ENCODE results near the gene CCDC73.
A peak's percentile ranks its signal among the peaks of the same experiment; 100 is the strongest.
"Not testable (repeated sequence)": the region's sequence is repeated elsewhere in the genome, so short reads cannot be mapped to it uniquely, and the experiment has no call there.

CCDC73 gene

DNA sequence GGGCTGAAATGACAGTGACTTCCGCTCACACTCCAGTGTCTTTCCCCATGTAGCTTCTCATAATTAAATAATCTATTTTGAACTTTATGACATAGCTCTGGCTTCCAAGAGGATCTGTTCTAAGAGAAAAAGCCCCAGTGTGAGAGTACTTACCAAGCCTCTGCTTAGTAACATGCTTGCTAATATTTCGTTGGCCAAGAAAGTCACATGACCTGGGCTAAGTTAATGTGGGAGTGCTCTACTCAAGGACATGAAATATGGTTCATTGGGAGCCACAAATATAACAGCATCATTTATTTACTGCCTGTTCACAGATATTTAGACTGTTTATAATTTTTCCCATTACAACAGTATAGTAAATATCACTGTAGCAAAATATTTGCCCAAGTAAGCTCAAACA, 42.5 kb downstream of the CCDC73 start:
- FAIRE-seq: no peak
- no peak for DNase-seq (ENCODE audit: insufficient read length)
- TF ChIP-seq POLR2AphosphoS5 (IDR thresholded peaks at IDR 0.05; ENCODE audit: low read depth, low read length) (no peak), POLR2A (IDR thresholded peaks at IDR 0.05; ENCODE audit: low read depth, low read length) (no peak), TAF1 (IDR thresholded peaks at IDR 0.05; ENCODE audit: borderline replicate concordance, low read depth, low read length) (no peak)

DNA sequence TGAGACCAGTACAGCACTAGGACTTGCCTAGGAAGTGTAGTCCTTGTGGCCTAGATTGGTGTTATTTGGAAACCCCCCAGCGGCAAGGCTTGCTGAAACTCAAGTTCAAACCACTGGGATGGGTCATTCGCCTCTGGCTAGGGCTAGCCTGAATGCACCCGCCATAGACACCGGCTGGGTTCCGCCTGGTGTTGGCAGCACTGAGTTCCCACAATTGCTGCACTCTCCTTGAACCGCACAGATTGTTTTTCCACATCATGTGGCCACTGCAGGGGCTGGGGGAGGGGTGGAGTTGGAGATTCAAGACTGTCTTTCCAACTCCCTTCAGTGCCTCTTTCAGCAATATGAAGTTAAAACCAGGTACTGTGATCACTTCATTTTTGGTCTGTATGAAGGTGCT, 43.1 kb downstream of the CCDC73 start:
- DNase-seq (ENCODE audit: insufficient read length) (no peak), FAIRE-seq (no peak)
- TF ChIP-seq POLR2A (IDR thresholded peaks at IDR 0.05; ENCODE audit: low read depth, low read length): no peak
- no peak for TF ChIP-seq POLR2AphosphoS5 (IDR thresholded peaks at IDR 0.05; ENCODE audit: low read depth, low read length)
- TF ChIP-seq TAF1 (IDR thresholded peaks at IDR 0.05; ENCODE audit: borderline replicate concordance, low read depth, low read length): no peak

DNA sequence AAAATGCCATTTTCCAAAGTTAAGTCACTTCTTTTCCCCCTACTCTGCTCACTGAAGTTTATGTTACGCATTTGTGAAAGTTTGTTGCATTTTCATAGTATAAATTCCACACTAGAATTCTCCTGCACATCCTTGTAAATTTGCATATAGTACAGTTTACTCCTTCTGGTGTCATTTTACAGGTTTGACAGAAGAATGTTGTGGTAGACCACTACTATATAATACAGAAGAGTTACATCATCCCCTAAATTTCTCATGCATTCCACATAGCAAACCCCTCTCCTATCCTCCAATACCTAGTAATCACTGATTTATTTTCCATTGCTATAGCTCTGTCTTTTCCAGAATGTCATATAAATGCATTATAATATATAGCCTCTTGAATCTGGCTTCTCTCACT, 64.5 kb downstream of the CCDC73 start:
- TF ChIP-seq POLR2A (IDR thresholded peaks at IDR 0.05; ENCODE audit: low read depth, low read length): no peak
- no peak for TF ChIP-seq TAF1 (IDR thresholded peaks at IDR 0.05; ENCODE audit: borderline replicate concordance, low read depth, low read length)
- no peak for TF ChIP-seq POLR2AphosphoS5 (IDR thresholded peaks at IDR 0.05; ENCODE audit: low read depth, low read length)
- DNase-seq (ENCODE audit: insufficient read length) (no peak), FAIRE-seq (no peak)

DNA sequence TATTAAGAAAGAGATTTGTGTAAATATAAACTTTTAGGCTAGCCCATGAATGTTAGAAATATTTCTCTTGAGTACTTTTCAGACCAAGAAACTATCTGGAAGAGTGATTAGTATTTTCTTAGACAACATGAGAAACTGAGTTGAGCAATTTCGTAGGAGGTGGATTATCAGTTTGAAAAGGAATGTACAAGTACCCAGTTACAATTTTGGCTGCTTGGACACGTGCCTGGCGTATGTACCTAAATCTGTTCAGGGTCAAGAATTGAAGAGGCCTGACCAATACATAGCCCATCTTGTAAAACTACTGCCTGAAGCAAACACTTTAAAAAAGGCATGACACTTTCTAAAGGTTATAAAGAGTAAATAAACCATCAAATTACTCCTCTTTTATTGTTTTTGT, 71.1 kb downstream of the CCDC73 start:
- TF ChIP-seq POLR2AphosphoS5 (IDR thresholded peaks at IDR 0.05; ENCODE audit: low read depth, low read length) (no peak), POLR2A (IDR thresholded peaks at IDR 0.05; ENCODE audit: low read depth, low read length) (no peak), TAF1 (IDR thresholded peaks at IDR 0.05; ENCODE audit: borderline replicate concordance, low read depth, low read length) (no peak)
- FAIRE-seq: no peak
- no peak for DNase-seq (ENCODE audit: insufficient read length)

GRCh38 chr11:32722255-32722654, 72.2 kb downstream of the CCDC73 start:
- no peak for DNase-seq (ENCODE audit: insufficient read length)
- FAIRE-seq: no peak
- TF ChIP-seq TAF1 (IDR thresholded peaks at IDR 0.05; ENCODE audit: borderline replicate concordance, low read depth, low read length) (no peak), POLR2AphosphoS5 (IDR thresholded peaks at IDR 0.05; ENCODE audit: low read depth, low read length) (no peak), POLR2A (IDR thresholded peaks at IDR 0.05; ENCODE audit: low read depth, low read length) (no peak)

DNA sequence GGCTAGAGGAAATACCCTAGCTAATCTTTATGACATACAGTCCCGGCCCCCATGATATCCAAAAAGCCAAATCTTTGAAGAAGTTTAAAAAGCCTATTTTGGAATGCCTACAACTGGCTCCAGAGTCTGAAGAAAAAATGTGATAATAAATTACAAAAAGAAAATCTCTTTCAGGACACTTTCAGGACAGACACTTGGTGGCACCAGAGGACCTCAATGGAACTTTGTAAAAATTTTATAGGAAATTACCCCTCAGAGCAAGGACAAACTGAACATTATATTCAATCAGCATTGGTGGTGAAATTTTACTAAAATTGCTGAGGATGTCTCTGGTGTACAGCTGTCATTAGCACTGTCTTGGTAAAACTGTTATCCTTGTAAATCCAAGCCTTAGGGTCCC, 81.0 kb downstream of the CCDC73 start:
- FAIRE-seq (peak; percentile 9), DNase-seq (ENCODE audit: insufficient read length) (no peak)
- TF ChIP-seq POLR2AphosphoS5 (IDR thresholded peaks at IDR 0.05; ENCODE audit: low read depth, low read length): no peak
- TF ChIP-seq TAF1 (IDR thresholded peaks at IDR 0.05; ENCODE audit: borderline replicate concordance, low read depth, low read length): no peak
- no peak for TF ChIP-seq POLR2A (IDR thresholded peaks at IDR 0.05; ENCODE audit: low read depth, low read length)

- not testable (repeated sequence) for FAIRE-seq; DNase-seq (ENCODE audit: insufficient read length)
These were observed 85.5 kb downstream of the CCDC73 start for GRCh38 chr11:32708978-32709377.

- no peak for DNase-seq (ENCODE audit: insufficient read length)
- peak; percentile 96 for FAIRE-seq
These were observed 87.3 kb downstream of the CCDC73 start for GRCh38 chr11:32706985-32707741.

GRCh38 chr11:32705309-32706033, 89.0 kb downstream of the CCDC73 start:
- DNase-seq (ENCODE audit: insufficient read length) (no peak), FAIRE-seq (no peak)
- no peak for TF ChIP-seq TAF1 (IDR thresholded peaks at IDR 0.05; ENCODE audit: borderline replicate concordance, low read depth, low read length)
- no peak for TF ChIP-seq POLR2AphosphoS5 (IDR thresholded peaks at IDR 0.05; ENCODE audit: low read depth, low read length)
- TF ChIP-seq POLR2A (IDR thresholded peaks at IDR 0.05; ENCODE audit: low read depth, low read length): no peak

More at GRCh38 chr11:32706985-32707741, 87.3 kb downstream of the CCDC73 start:
- TF ChIP-seq POLR2A (IDR thresholded peaks at IDR 0.05; ENCODE audit: low read depth, low read length) (no peak), POLR2AphosphoS5 (IDR thresholded peaks at IDR 0.05; ENCODE audit: low read depth, low read length) (no peak), TAF1 (IDR thresholded peaks at IDR 0.05; ENCODE audit: borderline replicate concordance, low read depth, low read length) (no peak)

- TF ChIP-seq POLR2A (IDR thresholded peaks at IDR 0.05; ENCODE audit: low read depth, low read length) (no peak), TAF1 (IDR thresholded peaks at IDR 0.05; ENCODE audit: borderline replicate concordance, low read depth, low read length) (no peak), POLR2AphosphoS5 (IDR thresholded peaks at IDR 0.05; ENCODE audit: low read depth, low read length) (no peak)
- FAIRE-seq: no peak
- DNase-seq (ENCODE audit: insufficient read length): no peak
These were observed 89.7 kb downstream of the CCDC73 start for GRCh38 chr11:32704775-32705174.

- TF ChIP-seq POLR2AphosphoS5 (IDR thresholded peaks at IDR 0.05; ENCODE audit: low read depth, low read length) (no peak), TAF1 (IDR thresholded peaks at IDR 0.05; ENCODE audit: borderline replicate concordance, low read depth, low read length) (no peak), POLR2A (IDR thresholded peaks at IDR 0.05; ENCODE audit: low read depth, low read length) (no peak)
- no peak for FAIRE-seq
- no peak for DNase-seq (ENCODE audit: insufficient read length)
These were observed 90.2 kb downstream of the CCDC73 start for GRCh38 chr11:32704261-32704660.

DNA sequence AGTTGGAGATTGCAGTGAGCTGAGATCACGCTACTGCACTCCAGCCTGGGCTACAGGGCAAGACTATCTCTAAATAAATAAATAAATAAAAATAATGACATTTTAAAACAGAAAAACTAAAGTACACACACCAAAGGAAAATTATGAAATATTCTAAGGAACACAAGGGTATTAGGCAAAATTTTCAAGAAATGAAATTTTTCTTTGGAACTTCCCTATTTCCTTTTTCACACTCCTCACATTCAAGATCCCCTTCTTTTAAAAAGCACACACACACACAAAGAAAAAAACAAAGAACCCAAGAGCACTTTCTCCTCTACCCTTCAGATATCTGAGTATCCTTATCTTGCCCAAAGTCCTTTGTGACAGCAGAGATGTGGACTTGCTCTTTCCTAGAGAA, 92.8 kb downstream of the CCDC73 start:
- FAIRE-seq (no peak), DNase-seq (ENCODE audit: insufficient read length) (no peak)
- TF ChIP-seq POLR2AphosphoS5 (IDR thresholded peaks at IDR 0.05; ENCODE audit: low read depth, low read length) (no peak), TAF1 (IDR thresholded peaks at IDR 0.05; ENCODE audit: borderline replicate concordance, low read depth, low read length) (no peak), POLR2A (IDR thresholded peaks at IDR 0.05; ENCODE audit: low read depth, low read length) (no peak)
